ENCODE measurements around the gene RPUSD1. TPM values are rescaled to one million over a fixed set of nuclear protein-coding genes. Genes with fewer than 3 reads are reported as not detected.

Gene RPUSD1
- total RNA-seq, 4 donors from 2014 or later: 13.4 to 25.8 (median 22.1) TPM

DNA sequence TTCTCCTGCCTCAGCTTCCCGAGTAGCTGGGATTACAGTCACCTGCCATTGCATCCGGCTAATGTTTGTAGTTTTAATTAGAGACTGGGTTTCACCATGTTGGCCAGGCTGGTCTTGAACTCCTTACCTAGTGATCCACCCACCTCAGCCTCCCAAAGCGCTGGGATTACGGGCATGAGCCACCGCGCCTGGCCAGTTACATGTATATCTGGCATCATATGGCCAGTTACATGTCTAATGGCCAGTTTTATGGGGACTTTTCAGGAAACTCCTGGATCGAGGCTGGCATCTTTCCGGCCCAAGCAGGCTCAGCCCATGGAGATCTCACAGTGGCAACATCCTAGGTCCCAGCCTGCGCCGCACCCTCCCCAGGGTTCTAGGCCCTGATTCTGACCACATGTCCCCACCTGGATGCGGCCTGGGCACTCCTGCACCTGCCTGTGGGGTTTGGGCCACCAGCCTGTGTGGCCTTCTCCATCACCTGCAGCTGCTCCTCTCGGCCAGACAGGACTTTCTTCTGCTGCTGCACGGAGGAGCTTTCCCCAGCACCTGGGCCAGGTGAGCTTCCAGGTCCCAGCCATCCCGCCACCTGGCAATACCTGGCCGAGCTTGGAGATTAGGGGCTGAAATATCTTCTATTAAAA, 46.1 kb downstream of the RPUSD1 start:
- Histone ChIP-seq H3K36me3 (peaks cover 0 to 23% of the 10 kb centered on the region in 2 donors), H3K4me1 (peaks cover 0 to 21% (median 14%) of the 10 kb centered on the region in 3 donors), H3K4me3 (no peak overlapping the region), H3K27ac (no peak overlapping the region), H3K27me3 (peaks cover 37% of the 10 kb centered on the region), H3K9me3 (no peaks in the 10 kb centered on the region)
- ATAC-seq: no peak
- 79 to 100% methylated on average over 1 to 2 of the region's 15 CpGs for WGBS, 2 donors (ENCODE audit: low coverage in 1 of 2)
- TF ChIP-seq POLR2AphosphoS5 (IDR thresholded peaks at IDR 0.05): no peak
- TF ChIP-seq POLR2A (IDR thresholded peaks at IDR 0.05): no peak
- TF ChIP-seq, protein P1, sequence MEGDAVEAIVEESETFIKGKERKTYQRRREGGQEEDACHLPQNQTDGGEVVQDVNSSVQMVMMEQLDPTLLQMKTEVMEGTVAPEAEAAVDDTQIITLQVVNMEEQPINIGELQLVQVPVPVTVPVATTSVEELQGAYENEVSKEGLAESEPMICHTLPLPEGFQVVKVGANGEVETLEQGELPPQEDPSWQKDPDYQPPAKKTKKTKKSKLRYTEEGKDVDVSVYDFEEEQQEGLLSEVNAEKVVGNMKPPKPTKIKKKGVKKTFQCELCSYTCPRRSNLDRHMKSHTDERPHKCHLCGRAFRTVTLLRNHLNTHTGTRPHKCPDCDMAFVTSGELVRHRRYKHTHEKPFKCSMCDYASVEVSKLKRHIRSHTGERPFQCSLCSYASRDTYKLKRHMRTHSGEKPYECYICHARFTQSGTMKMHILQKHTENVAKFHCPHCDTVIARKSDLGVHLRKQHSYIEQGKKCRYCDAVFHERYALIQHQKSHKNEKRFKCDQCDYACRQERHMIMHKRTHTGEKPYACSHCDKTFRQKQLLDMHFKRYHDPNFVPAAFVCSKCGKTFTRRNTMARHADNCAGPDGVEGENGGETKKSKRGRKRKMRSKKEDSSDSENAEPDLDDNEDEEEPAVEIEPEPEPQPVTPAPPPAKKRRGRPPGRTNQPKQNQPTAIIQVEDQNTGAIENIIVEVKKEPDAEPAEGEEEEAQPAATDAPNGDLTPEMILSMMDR (IDR thresholded peaks at IDR 0.05): no peak
- no peak for TF ChIP-seq EP300 (IDR thresholded peaks at IDR 0.05)

DNA sequence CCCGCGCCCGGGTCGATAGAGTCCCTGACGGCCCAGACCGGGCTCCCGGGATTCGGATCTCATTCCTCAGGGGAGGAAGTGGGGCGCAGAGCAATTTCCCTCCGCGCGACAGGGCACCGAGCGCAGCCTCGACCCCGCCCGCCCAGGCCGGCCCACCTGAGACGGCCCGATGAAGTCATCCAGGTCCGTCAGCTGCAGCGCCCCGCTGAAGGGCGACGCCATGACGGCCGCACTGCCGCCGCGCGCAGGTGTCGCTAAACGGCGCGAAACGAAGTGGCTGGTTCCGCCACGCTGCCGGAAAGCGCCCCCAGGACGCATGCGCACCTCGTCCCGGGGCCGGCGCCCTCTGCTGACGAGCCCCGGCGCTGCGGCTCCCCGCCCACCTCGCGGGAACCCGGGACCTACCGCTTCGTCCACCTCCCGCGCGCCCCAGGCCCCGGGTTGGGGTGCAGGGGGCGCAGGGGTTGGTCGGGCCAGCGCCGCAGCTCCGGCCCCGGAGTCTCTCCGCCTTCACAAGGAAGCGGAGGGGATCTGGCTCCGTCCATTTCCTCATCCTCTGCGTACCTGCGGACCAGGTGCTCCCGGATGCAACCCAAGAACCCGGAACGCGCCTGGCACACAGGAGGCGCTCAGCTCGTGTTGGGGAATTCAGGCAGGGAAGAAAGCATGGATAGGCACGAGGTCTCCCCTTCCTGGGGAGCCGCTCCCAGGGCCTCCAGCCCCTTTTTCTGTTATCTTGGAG, 47.2 kb downstream of the RPUSD1 start, which contains the start of gene CIAO3:
Gene CIAO3, minus strand, starts transcription at position 234 of the 742 bp plus-strand sequence. Its CDS starts 12 bp downstream, at position 222.
- H3K27ac ChIP-seq: peak within 1 kb of the TSS in 3 of 4 donors; percentile 76 to 84 (median 83)

DNA sequence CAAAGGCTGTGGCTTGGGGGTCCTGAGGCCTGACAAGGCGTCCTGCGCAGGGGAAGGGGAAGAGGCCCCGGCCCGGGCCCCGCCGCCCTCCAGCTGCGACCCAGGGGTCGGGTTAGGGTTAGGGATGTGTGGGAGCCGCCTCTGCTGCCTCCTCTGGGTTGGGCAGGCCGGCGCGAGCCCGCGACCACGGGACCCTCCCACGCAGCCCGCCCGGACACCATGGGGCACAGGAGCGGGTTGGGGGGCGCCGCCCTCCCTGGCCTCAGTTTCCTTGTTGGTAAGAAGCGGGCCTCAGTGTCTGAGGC, 47.8 kb downstream of the RPUSD1 start:
- Histone ChIP-seq H3K27me3 (peaks cover 33% of the 10 kb centered on the region), H3K4me1 (peaks cover 0 to 21% (median 14%) of the 10 kb centered on the region in 3 donors), H3K9me3 (no peaks in the 10 kb centered on the region), H3K27ac (peak overlapping the region in 3 of 4 donors; percentile 76 to 84 (median 83)), H3K4me3 (peak overlapping the region; percentile 76 to 97), H3K36me3 (peaks cover 0 to 40% of the 10 kb centered on the region in 2 donors)
- peak; percentile 33 for ATAC-seq
- no CpG with 5 or more reads among the region's 22 CpGs for WGBS, 2 donors (ENCODE audit: low coverage in 1 of 2)
- TF ChIP-seq, protein P1 (IDR thresholded peaks at IDR 0.05): no peak
- TF ChIP-seq POLR2A (IDR thresholded peaks at IDR 0.05) (no peak), POLR2AphosphoS5 (IDR thresholded peaks at IDR 0.05) (no peak), EP300 (IDR thresholded peaks at IDR 0.05) (no peak)

More for the DNA sequence above, 47.2 kb downstream of the RPUSD1 start, which contains the start of gene CIAO3:
- peak within 1 kb of the TSS; percentile 76 to 97 for H3K4me3 ChIP-seq
- peaks cover 37% of the 10 kb centered on the region for H3K27me3 ChIP-seq
- peak; percentile 92 for ATAC-seq
- peaks cover 0 to 21% (median 14%) of the 10 kb centered on the region in 3 donors for H3K4me1 ChIP-seq
- 0% methylated on average over 1 to 9 of the region's 79 CpGs for WGBS, 2 donors (ENCODE audit: low coverage in 1 of 2)
- TF ChIP-seq, protein P1 (IDR thresholded peaks at IDR 0.05): peak in 3 of 4 experiments; percentile 93 to 100 (median 95)
- TF ChIP-seq POLR2AphosphoS5 (IDR thresholded peaks at IDR 0.05) (peak; percentile 100), EP300 (IDR thresholded peaks at IDR 0.05) (no peak), POLR2A (IDR thresholded peaks at IDR 0.05) (peak; percentile 59 to 68)
- no peaks in the 10 kb centered on the region for H3K9me3 ChIP-seq
- peaks cover 0 to 35% of the 10 kb centered on the region in 2 donors for H3K36me3 ChIP-seq

DNA sequence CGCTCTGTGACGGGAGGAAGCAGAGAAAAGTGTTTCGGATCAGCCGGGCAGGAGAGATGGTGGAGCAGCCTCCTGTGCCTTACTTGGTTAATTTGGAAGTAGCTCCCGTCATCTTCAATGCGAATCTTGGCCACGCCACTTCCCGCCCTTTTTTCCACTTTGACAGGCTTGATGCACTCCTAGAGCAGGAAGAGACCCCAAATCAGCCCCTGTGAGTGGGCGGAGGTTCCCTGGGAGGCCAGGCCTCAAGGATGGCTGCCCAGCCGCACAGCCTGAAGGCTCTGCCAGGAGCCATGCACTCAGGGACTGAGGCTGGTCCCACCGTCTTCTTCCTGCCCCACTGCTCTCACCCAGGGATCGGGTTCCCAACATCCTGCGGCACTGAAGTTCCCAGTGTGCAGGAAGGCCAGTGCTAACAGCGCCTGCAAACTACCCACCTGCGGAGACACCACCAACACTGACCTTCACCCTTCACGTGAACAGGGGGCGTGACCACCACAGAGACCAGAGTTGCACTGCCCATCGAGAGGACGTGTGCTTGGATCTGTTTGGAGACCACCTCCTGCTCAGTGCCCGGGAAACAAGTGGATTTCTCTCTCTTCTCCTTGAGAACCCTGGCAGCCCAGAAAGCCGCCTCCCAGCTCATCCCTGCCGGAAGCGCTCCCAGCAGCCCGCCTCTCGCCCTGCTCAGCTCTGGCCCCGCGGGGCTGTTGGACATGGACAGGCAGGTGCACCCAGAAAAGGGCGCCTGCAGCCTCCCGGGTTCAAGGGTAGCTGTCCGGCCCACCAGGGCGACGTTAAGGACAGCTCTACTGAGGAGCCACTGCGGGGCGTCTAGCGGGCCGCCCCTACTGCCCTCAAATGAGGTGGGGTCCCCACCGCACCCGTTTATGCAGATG, 48.4 kb downstream of the RPUSD1 start:
- 0 to 100% methylated on average over 1 of the region's 38 CpGs for WGBS, 2 donors (ENCODE audit: low coverage in 1 of 2)
- Histone ChIP-seq H3K9me3 (no peaks in the 10 kb centered on the region), H3K4me1 (peaks cover 0 to 21% (median 14%) of the 10 kb centered on the region in 3 donors), H3K27ac (peak overlapping the region in 2 of 4 donors; percentile 76 to 84), H3K36me3 (peaks cover 0 to 46% of the 10 kb centered on the region in 2 donors), H3K27me3 (peaks cover 26% of the 10 kb centered on the region), H3K4me3 (peak overlapping the region; percentile 76 to 97)
- no peak for ATAC-seq
- TF ChIP-seq, protein P1 (IDR thresholded peaks at IDR 0.05): no peak
- no peak for TF ChIP-seq POLR2A (IDR thresholded peaks at IDR 0.05)
- no peak for TF ChIP-seq POLR2AphosphoS5 (IDR thresholded peaks at IDR 0.05)
- no peak for TF ChIP-seq EP300 (IDR thresholded peaks at IDR 0.05)

Measured in gastroesophageal sphincter (tissue), 4 donors.